Mucosa of descending colon (tissue), 3 donors: Measurements from ENCODE around the gene NTN4. TPM values are rescaled to one million over a fixed set of nuclear protein-coding genes. Genes with fewer than 3 reads are reported as not detected.
"Not testable (repeated sequence)": the region's sequence is repeated elsewhere in the genome, so short reads cannot be mapped to it uniquely, and the experiment has no call there.

Experiments
- ATAC-seq: fragments of 200-7000 bp; cut with Tn5 transposase; one replicate; pipeline ENCODE4 v1.9.1; 2020; ENCODE audit warnings: mild to moderate bottlenecking, moderate library complexity
- DNase-seq, 3 donors: peaks; one replicate each; pipeline ENCODE4 v3.0.0-alpha.2; 2020
- H3K36me3 ChIP-seq: fragments of 200-600 bp; one replicate; pipeline ENCODE4 v1.8.0; 2021; ENCODE audit warnings: low read depth, mild to moderate bottlenecking
- H3K4me1 ChIP-seq: fragments of 200-600 bp; one replicate; pipeline ENCODE4 v1.8.0; 2021; ENCODE audit warnings: low read depth, mild to moderate bottlenecking
- H3K4me3 ChIP-seq: fragments of 200-600 bp; one replicate; pipeline ENCODE4 v1.8.0; 2021; ENCODE audit warnings: mild to moderate bottlenecking
- H3K9me3 ChIP-seq: fragments of 200-600 bp; one replicate; pipeline ENCODE4 v1.8.0; 2021; ENCODE audit warnings: mild to moderate bottlenecking
- CTCF ChIP-seq: fragments of 200-600 bp; IDR thresholded peaks from one replicate; pipeline ENCODE4 v1.8.0; 2022; ENCODE audit warnings: antibody characterized with exemption, mild to moderate bottlenecking
- intact Hi-C, 2 donors: fragments of 100-400 bp; cut with DNase I in 1 of 2; cut with micrococcal nuclease in 1 of 2; formaldehyde crosslinking; loops; one replicate each; pipeline versions ENCODE4 v1.11.0 to v1.11.1; 2022; cut with DNase I, micrococcal nuclease
- total RNA-seq, 3 donors: library from RNA; stranded (reverse); fragmentation: NEBNext Ultra II Directional in 2 of 3; extraction: Animal tissue kit (Norgen Biotek cat#: 25700) in 2 of 3; gene quantifications; one replicate each; pipeline versions ENCODE4 v1.2.1 to v1.2.4, GENCODE V29; 2021 to 2023
- donor health status: DM: no; HTN: no; CAD: no; lungs with moderate emphysema.
- donor health status: DM: no; HTN: no; CAD: no.
- donor health status: DM: no; HTN: yes; CAD: no.

The NTN4 gene
- total RNA-seq, 3 donors from 2014 or later: 15.9 to 34.7 (median 19.8) TPM

- ATAC-seq (no peak), DNase-seq (no peak)
- Histone ChIP-seq H3K36me3 (no peaks in the 10 kb centered on the region), H3K4me3 (no peak overlapping the region), H3K4me1 (peaks cover 4% of the 10 kb centered on the region), H3K9me3 (no peaks in the 10 kb centered on the region)
- intact Hi-C loops: no loop called here
- no peak for TF ChIP-seq CTCF
These were observed 107.1 kb downstream of the NTN4 start for GRCh38 chr12:95683418-95683817.

- DNase-seq: peak in 1 of 3 donors; percentile 42
- Histone ChIP-seq H3K9me3 (no peaks in the 10 kb centered on the region), H3K4me3 (no peak overlapping the region), H3K36me3 (no peaks in the 10 kb centered on the region), H3K4me1 (peaks cover 4% of the 10 kb centered on the region)
- intact Hi-C loops: no loop called here
- TF ChIP-seq CTCF: no peak
- ATAC-seq: peak; percentile 96
These were observed 109.3 kb downstream of the NTN4 start for GRCh38 chr12:95681210-95681765.

GRCh38 chr12:95678684-95679083 lies 111.9 kb downstream of the NTN4 start:
- no peak overlapping the region for H3K4me3 ChIP-seq
- intact Hi-C loops: no loop called here

GRCh38 chr12:95677782-95678181 lies 112.8 kb downstream of the NTN4 start:
- intact Hi-C loops, DNase-seq, H3K9me3 ChIP-seq, H3K36me3 ChIP-seq, H3K4me3 ChIP-seq, ATAC-seq: not testable (repeated sequence)
- peaks cover 10% of the 10 kb centered on the region for H3K4me1 ChIP-seq

More at GRCh38 chr12:95678684-95679083, 111.9 kb downstream of the NTN4 start:
- Histone ChIP-seq H3K9me3 (no peaks in the 10 kb centered on the region), H3K36me3 (no peaks in the 10 kb centered on the region), H3K4me1 (peaks cover 10% of the 10 kb centered on the region)
- ATAC-seq (no peak), DNase-seq (no peak)
- no peak for TF ChIP-seq CTCF

- Histone ChIP-seq H3K36me3 (no peaks in the 10 kb centered on the region), H3K4me3 (no peak overlapping the region), H3K4me1 (peaks cover 6% of the 10 kb centered on the region), H3K9me3 (no peaks in the 10 kb centered on the region)
- no peak for TF ChIP-seq CTCF
- DNase-seq (peak in 1 of 3 donors; percentile 62), ATAC-seq (peak; percentile 66)
- intact Hi-C loops: no loop called here
These were observed 115.9 kb downstream of the NTN4 start for GRCh38 chr12:95674631-95675030.

GRCh38 chr12:95674163-95674562 lies 116.4 kb downstream of the NTN4 start:
- Histone ChIP-seq H3K36me3 (no peaks in the 10 kb centered on the region), H3K4me1 (peaks cover 6% of the 10 kb centered on the region), H3K9me3 (no peaks in the 10 kb centered on the region), H3K4me3 (no peak overlapping the region)
- intact Hi-C loops: no loop called here
- DNase-seq (no peak), ATAC-seq (peak; percentile 41)
- TF ChIP-seq CTCF: no peak
